Thymus (tissue), 14 donors: Measurements from ENCODE around the gene TDRD9. TPM values are rescaled to one million over a fixed set of nuclear protein-coding genes. Genes with fewer than 3 reads are reported as not detected.

Experiments
- DNase-seq, 9 donors: peaks; one replicate each; pipeline ENCODE4 v3.0.0-alpha.2; 2013; ENCODE audit warnings: low spot score in 9 of 9, low read depth in 6 of 9, missing footprints in 1 of 9
- H3K27ac ChIP-seq, 2 donors: one replicate each; pipeline ENCODE4 v1.5.1; 2013; ENCODE audit warnings: control low read depth in 1 of 2, low read depth in 1 of 2, low read length in 1 of 2, mild to moderate bottlenecking in 1 of 2, moderate library complexity in 1 of 2
- H3K27me3 ChIP-seq, 2 donors: one replicate each; pipeline ENCODE4 v1.5.1; 2013; ENCODE audit warnings: low read length in 1 of 2; ENCODE audit not compliant: control insufficient read depth in 2 of 2, insufficient read depth in 1 of 2
- H3K36me3 ChIP-seq, 2 donors: one replicate each; pipeline ENCODE4 v1.5.1; 2013; ENCODE audit warnings: low read length in 1 of 2, mild to moderate bottlenecking in 1 of 2, moderate library complexity in 1 of 2; ENCODE audit not compliant: control insufficient read depth in 2 of 2, insufficient read depth in 2 of 2
- H3K4me1 ChIP-seq, 2 donors: one replicate each; pipeline ENCODE4 v1.5.1; 2013; ENCODE audit warnings: low read length in 2 of 2; ENCODE audit not compliant: control insufficient read depth in 2 of 2, insufficient read depth in 2 of 2
- H3K4me3 ChIP-seq, 2 donors: one replicate each; pipeline ENCODE4 v1.5.1; 2013; ENCODE audit warnings: low read length in 2 of 2, control low read depth in 1 of 2, mild to moderate bottlenecking in 1 of 2
- H3K9me3 ChIP-seq, 2 donors: one replicate each; pipeline ENCODE4 v1.5.1; 2013; ENCODE audit warnings: low read length in 1 of 2, mild to moderate bottlenecking in 1 of 2; ENCODE audit not compliant: control insufficient read depth in 2 of 2, insufficient read depth in 1 of 2
- WGBS: extraction: QIAGEN DNeasy Blood & Tissue Kit; methylation state at CpG from one replicate; pipeline ENCODE4 v1.1.7; 2013; 5-methylcytosine and 5-hydroxymethylcytosine counted together
- long read RNA-seq, 10 donors: transcript quantifications; one replicate each; lab custom pipeline, GENCODE V29; 2026
- polyA plus RNA-seq: library from polyadenylated mRNA; stranded (reverse); fragments of 200-250 nt; gene quantifications from one replicate; pipeline ENCODE4 v1.2.3, GENCODE V29; 2013
- total RNA-seq: library from RNA; stranded (reverse); fragments of 120-200 nt; gene quantifications from one replicate; pipeline ENCODE4 v1.2.4, GENCODE V29; 2013
- donor health status: healthy.

The TDRD9 gene
- total RNA-seq = 0.76 TPM
- 3.8 TPM for polyA plus RNA-seq
- long read RNA-seq, donor 1 = 0 reads
- long read RNA-seq, donor 2 = 0 reads
- long read RNA-seq, donor 3 = 0 reads
- long read RNA-seq, donor 4 = 0 reads
- long read RNA-seq, donor 5 = 0 reads
- long read RNA-seq, donor 6 = 0 reads
- long read RNA-seq, donor 7 = 0 reads
- long read RNA-seq, donor 8 = 0 reads
- long read RNA-seq, donor 9 = 0 reads
- long read RNA-seq, donor 10 = 0 reads

GRCh38 chr14:103928011-103928890 lies at the start of gene TDRD9:
Gene TDRD9 (plus strand): TSS chr14:103928456. CDS start chr14:103928510, 54 bp downstream.
- no peaks in the 10 kb centered on the region for H3K36me3 ChIP-seq
- DNase-seq = no peak
- H3K9me3 ChIP-seq = no peaks in the 10 kb centered on the region
- 83% methylated on average over 97 of the region's 97 CpGs for WGBS
- H3K4me1 ChIP-seq = no peaks in the 10 kb centered on the region
- H3K27me3 ChIP-seq = peaks cover 2 to 3% of the 10 kb centered on the region in 2 donors
- no peak within 1 kb of the TSS for H3K27ac ChIP-seq
- H3K4me3 ChIP-seq = no peak within 1 kb of the TSS

DNA sequence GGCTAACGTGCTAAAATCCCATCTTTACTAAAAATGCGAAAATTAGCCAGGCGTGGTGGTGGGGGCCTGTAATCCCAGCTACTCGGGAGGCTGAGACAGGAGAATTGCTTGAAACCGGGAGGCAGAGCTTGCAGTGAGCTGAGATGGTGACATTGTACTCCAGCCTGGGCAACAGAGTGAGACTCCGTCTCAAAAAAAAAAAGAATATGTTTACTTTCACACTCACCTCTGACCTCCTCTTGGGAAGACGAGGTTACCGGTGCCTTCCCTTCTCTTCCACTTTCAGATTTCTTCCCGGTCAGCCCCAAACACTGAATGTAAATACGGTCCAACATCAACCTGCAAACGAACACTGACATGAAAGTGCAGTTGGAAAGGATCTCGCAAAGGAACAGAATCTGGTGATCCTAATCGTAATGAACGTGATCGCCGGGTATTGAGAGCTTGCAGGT lies 49.1 kb upstream of the TDRD9 start:
- H3K36me3 ChIP-seq = no peaks in the 10 kb centered on the region
- H3K4me3 ChIP-seq = no peak overlapping the region
- peaks cover 2 to 4% of the 10 kb centered on the region in 2 donors for H3K27me3 ChIP-seq
- 97% methylated on average over 16 of the region's 16 CpGs for WGBS
- H3K4me1 ChIP-seq = peaks cover 4 to 14% of the 10 kb centered on the region in 2 donors
- no peak for DNase-seq
- no peak overlapping the region for H3K27ac ChIP-seq
- peaks cover 0 to 2% of the 10 kb centered on the region in 2 donors for H3K9me3 ChIP-seq

GRCh38 chr14:103879570-103880347 lies 48.5 kb upstream of the TDRD9 start:
- H3K4me3 ChIP-seq = no peak overlapping the region
- WGBS = 19% methylated on average over 34 of the region's 34 CpGs
- peaks cover 2 to 4% of the 10 kb centered on the region in 2 donors for H3K27me3 ChIP-seq
- H3K9me3 ChIP-seq = peaks cover 0 to 2% of the 10 kb centered on the region in 2 donors
- peaks cover 4 to 14% of the 10 kb centered on the region in 2 donors for H3K4me1 ChIP-seq
- DNase-seq = no peak
- no peak overlapping the region for H3K27ac ChIP-seq
- no peaks in the 10 kb centered on the region for H3K36me3 ChIP-seq

GRCh38 chr14:103880348-103881267 lies 47.6 kb upstream of the TDRD9 start:
- 22% methylated on average over 23 of the region's 23 CpGs for WGBS
- H3K27ac ChIP-seq = no peak overlapping the region

GRCh38 chr14:103881268-103882201 lies 46.7 kb upstream of the TDRD9 start:
- 91% methylated on average over 31 of the region's 31 CpGs for WGBS
- Histone ChIP-seq H3K4me3 (no peak overlapping the region), H3K27ac (no peak overlapping the region), H3K9me3 (peaks cover 0 to 2% of the 10 kb centered on the region in 2 donors), H3K36me3 (no peaks in the 10 kb centered on the region), H3K27me3 (peaks cover 2 to 4% of the 10 kb centered on the region in 2 donors), H3K4me1 (peaks cover 4 to 14% of the 10 kb centered on the region in 2 donors)
- DNase-seq = no peak

More at GRCh38 chr14:103880348-103881267, 47.6 kb upstream of the TDRD9 start:
- DNase-seq = no peak
- peaks cover 2 to 4% of the 10 kb centered on the region in 2 donors for H3K27me3 ChIP-seq
- no peaks in the 10 kb centered on the region for H3K36me3 ChIP-seq
- peaks cover 4 to 14% of the 10 kb centered on the region in 2 donors for H3K4me1 ChIP-seq
- peaks cover 0 to 2% of the 10 kb centered on the region in 2 donors for H3K9me3 ChIP-seq
- H3K4me3 ChIP-seq = no peak overlapping the region

- Histone ChIP-seq H3K27me3 (peaks cover 2 to 4% of the 10 kb centered on the region in 2 donors), H3K9me3 (peaks cover 0 to 2% of the 10 kb centered on the region in 2 donors), H3K36me3 (no peaks in the 10 kb centered on the region), H3K27ac (no peak overlapping the region), H3K4me1 (peaks cover 4 to 11% of the 10 kb centered on the region in 2 donors), H3K4me3 (no peak overlapping the region)
- WGBS = 92% methylated on average over 20 of the region's 20 CpGs
- DNase-seq = no peak
Measured at GRCh38 chr14:103882503-103883262, 45.6 kb upstream of the TDRD9 start.

DNA sequence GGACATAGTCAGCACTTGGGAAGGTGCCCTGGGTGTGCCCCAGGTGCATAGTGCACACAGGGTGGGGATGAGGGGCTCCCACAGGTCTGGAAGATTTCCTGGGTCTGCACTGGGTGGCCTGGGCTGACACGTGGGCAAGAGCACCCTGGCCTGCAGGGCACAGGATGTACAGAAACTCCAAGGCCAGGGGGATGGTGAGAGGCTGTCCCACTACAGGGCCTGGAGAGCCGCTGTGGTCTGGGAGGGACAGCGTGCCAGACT lies 45.1 kb upstream of the TDRD9 start:
- peaks cover 2 to 4% of the 10 kb centered on the region in 2 donors for H3K27me3 ChIP-seq
- no peak for DNase-seq
- H3K27ac ChIP-seq = no peak overlapping the region
- WGBS = 88% methylated on average over 3 of the region's 3 CpGs
- H3K4me3 ChIP-seq = no peak overlapping the region
- H3K4me1 ChIP-seq = peaks cover 4 to 11% of the 10 kb centered on the region in 2 donors
- no peaks in the 10 kb centered on the region for H3K36me3 ChIP-seq
- peaks cover 0 to 2% of the 10 kb centered on the region in 2 donors for H3K9me3 ChIP-seq
